HEK293 (cell line): ENCODE measurements around the gene SLC19A1.

Source experiments
- CTCF ChIA-PET: fragments of 350-600 bp; formaldehyde crosslinking; extraction: SDS; loops from one replicate; lab custom pipeline; 2021; ENCODE audit warnings: antibody characterized with exemption; lab: Yijun Ruan, JAX
- POLR2A ChIA-PET: fragments of 300-600 bp; formaldehyde crosslinking; extraction: SDS; loops from one replicate; lab custom pipeline; 2020; ENCODE audit warnings: antibody characterized with exemption, inconsistent platforms; lab: Yijun Ruan, JAX
- H3K27ac ChIP-seq: fragments of 200-500 bp; sonication (Bioruptor generic); 2 replicates; pipeline ENCODE4 v1.5.1; 2014; ENCODE audit warnings: low read depth, low read length, control low read depth, inconsistent platforms; ENCODE audit errors: extremely low read depth
- H3K36me3 ChIP-seq, 2 experiments: fragments of 200-500 bp in 1 of 2; sonication (Bioruptor generic) in 1 of 2; 1 replicate in 1 of 2; 2 replicates in 1 of 2; pipeline ENCODE4 v1.5.1; 2014 to 2017; ENCODE audit warnings: inconsistent platforms in 2 of 2, low read length in 2 of 2; ENCODE audit not compliant: control insufficient read depth in 2 of 2, insufficient read depth in 1 of 2
- H3K4me1 ChIP-seq: fragments of 200-500 bp; sonication (Bioruptor generic); 2 replicates; pipeline ENCODE4 v1.5.1; 2014; ENCODE audit warnings: mild to moderate bottlenecking, low read length, inconsistent platforms; ENCODE audit not compliant: control insufficient read depth, insufficient read depth
- H3K4me3 ChIP-seq: 2 replicates; pipeline ENCODE4 v1.5.1; 2011; ENCODE audit warnings: low read depth, mild to moderate bottlenecking, control low read depth, low read length, moderate library complexity
- H3K9me3 ChIP-seq: fragments of 200-500 bp; sonication (Bioruptor generic); 2 replicates; pipeline ENCODE4 v1.5.1; 2014; ENCODE audit warnings: low read depth, low read length, inconsistent platforms; ENCODE audit not compliant: control insufficient read depth, insufficient read depth
- AEBP2 ChIP-seq: fragments of 450-650 bp; formaldehyde crosslinking; IDR thresholded peaks from 2 replicates; pipeline ENCODE4 v1.5.1; 2016; ENCODE audit warnings: missing biosample characterization, missing genetic modification characterization, borderline replicate concordance
- HOXA7 ChIP-seq: sonication (generic); formaldehyde crosslinking; IDR thresholded peaks from 2 replicates; pipeline ENCODE4 v1.8.1; 2022; ENCODE audit warnings: missing genetic modification reagents, borderline replicate concordance
- MEIS1 ChIP-seq: sonication (generic); formaldehyde crosslinking; IDR thresholded peaks from 2 replicates; pipeline ENCODE4 v1.8.1; 2022; ENCODE audit warnings: missing genetic modification reagents, mild to moderate bottlenecking, borderline replicate concordance
- PATZ1 ChIP-seq: fragments of 450-650 bp; formaldehyde crosslinking; IDR thresholded peaks from 2 replicates; pipeline ENCODE4 v1.5.1; 2016; ENCODE audit warnings: missing biosample characterization, missing genetic modification characterization
- PRDM1 ChIP-seq: fragments of 450-650 bp; formaldehyde crosslinking; IDR thresholded peaks from 2 replicates; pipeline ENCODE4; 2016; ENCODE audit warnings: missing biosample characterization, missing genetic modification characterization
- SCRT2 ChIP-seq: fragments of 450-650 bp; formaldehyde crosslinking; IDR thresholded peaks from 2 replicates; pipeline ENCODE4 v1.5.1; 2016; ENCODE audit warnings: missing biosample characterization, missing genetic modification characterization
- ZBTB6 ChIP-seq: fragments of 450-650 bp; formaldehyde crosslinking; IDR thresholded peaks from 2 replicates; pipeline ENCODE4 v1.5.1; 2017; ENCODE audit warnings: missing biosample characterization, missing genetic modification characterization
- ZIC2 ChIP-seq: fragments of 450-650 bp; formaldehyde crosslinking; IDR thresholded peaks from 2 replicates; pipeline ENCODE4 v1.5.1; 2016; ENCODE audit warnings: missing biosample characterization, missing genetic modification characterization
- ZNF16 ChIP-seq: fragments of 450-650 bp; formaldehyde crosslinking; IDR thresholded peaks from 2 replicates; pipeline ENCODE4 v1.5.1; 2016; ENCODE audit warnings: low read depth, missing biosample characterization, missing genetic modification characterization
- ZNF169 ChIP-seq: fragments of 450-650 bp; formaldehyde crosslinking; IDR thresholded peaks from 2 replicates; pipeline ENCODE4 v1.5.1; 2016; ENCODE audit warnings: missing biosample characterization, missing genetic modification characterization
- ZNF174 ChIP-seq: fragments of 450-650 bp; formaldehyde crosslinking; IDR thresholded peaks from 2 replicates; pipeline ENCODE4 v1.5.0; 2017; ENCODE audit warnings: missing biosample characterization, mild to moderate bottlenecking, missing genetic modification characterization
- ZNF488 ChIP-seq: fragments of 450-650 bp; formaldehyde crosslinking; IDR thresholded peaks from 2 replicates; pipeline ENCODE4 v1.5.1; 2016; ENCODE audit warnings: missing biosample characterization, missing genetic modification characterization
- ZNF514 ChIP-seq: fragments of 450-650 bp; formaldehyde crosslinking; IDR thresholded peaks from 2 replicates; pipeline ENCODE4 v1.5.1; 2016; ENCODE audit warnings: missing biosample characterization, missing genetic modification characterization
- ZNF621 ChIP-seq: fragments of 450-650 bp; formaldehyde crosslinking; IDR thresholded peaks from 2 replicates; pipeline ENCODE4 v1.5.1; 2017; ENCODE audit warnings: missing biosample characterization, missing genetic modification characterization
- ZNF768 ChIP-seq: fragments of 450-650 bp; formaldehyde crosslinking; IDR thresholded peaks from 2 replicates; pipeline ENCODE4 v1.5.1; 2018; ENCODE audit warnings: missing biosample characterization, mild to moderate bottlenecking, missing genetic modification characterization
- ZNF791 ChIP-seq: fragments of 450-650 bp; formaldehyde crosslinking; IDR thresholded peaks from 2 replicates; pipeline ENCODE4 v1.5.1; 2016; ENCODE audit warnings: missing biosample characterization, missing genetic modification characterization
- ZNF792 ChIP-seq: fragments of 450-650 bp; formaldehyde crosslinking; IDR thresholded peaks from 2 replicates; pipeline ENCODE4 v1.5.1; 2016; ENCODE audit warnings: missing biosample characterization, missing genetic modification characterization

Gene SLC19A1

GRCh38 chr21:45461369-45461750 lies 80.9 kb downstream of the SLC19A1 start:
- no peaks in the 10 kb centered on the region; the same call in 1 of the 2 replicates for H3K9me3 ChIP-seq
- H3K4me3 ChIP-seq = no peak overlapping the region
- CTCF ChIA-PET = interaction anchor here (0.6 to 1.4 kb wide), 4 partner anchors 17 to 324 kb away, joined by 3 to 4 read pairs (median 4); no protein-coding TSS in a partner anchor
- no peaks in the 10 kb centered on the region for H3K4me1 ChIP-seq
- no peak overlapping the region for H3K27ac ChIP-seq
- POLR2A ChIA-PET = no interaction called here
- peaks cover 0 to 7% of the 10 kb centered on the region in 2 experiments; a peak in 2 of 3 replicates for H3K36me3 ChIP-seq
- TF ChIP-seq ZNF174 (tag by site-specific recombination) = no peak
- TF ChIP-seq MEIS1 = no peak
- no peak for TF ChIP-seq ZBTB6 (tag by site-specific recombination)
- TF ChIP-seq HOXA7 (CRISPR knock-in tag) = no peak
- TF ChIP-seq ZNF792 = no peak
- TF ChIP-seq ZNF768 (tag by site-specific recombination) = no peak
- no peak for TF ChIP-seq SCRT2 (tag by site-specific recombination)
- TF ChIP-seq, all 188 proteins: peak for 0

GRCh38 chr21:45460611-45461368 lies 81.5 kb downstream of the SLC19A1 start:
- Histone ChIP-seq H3K9me3 (no peaks in the 10 kb centered on the region; the same call in 1 of the 2 replicates), H3K27ac (no peak overlapping the region), H3K36me3 (peaks cover 0 to 10% of the 10 kb centered on the region in 2 experiments; a peak in 2 of 3 replicates), H3K4me3 (no peak overlapping the region)
- CTCF ChIA-PET = interaction anchor here (0.6 to 1.4 kb wide), 3 partner anchors 18 to 181 kb away, joined by 3 to 8 read pairs (median 4); no protein-coding TSS in a partner anchor
- no peak for TF ChIP-seq ZNF169 (tag by site-specific recombination)
- no peak for TF ChIP-seq ZNF514 (tag by site-specific recombination)
- TF ChIP-seq ZNF16 (tag by site-specific recombination) = no peak
- TF ChIP-seq ZNF621 (tag by site-specific recombination) = no peak
- TF ChIP-seq PATZ1 (tag by site-specific recombination) = no peak
- no peak for TF ChIP-seq AEBP2 (tag by site-specific recombination)
- no peak for TF ChIP-seq ZNF791 (tag by site-specific recombination)
- no peak for TF ChIP-seq ZIC2
- no peak for TF ChIP-seq ZNF488
- no peak for TF ChIP-seq PRDM1 (tag by site-specific recombination)
- TF ChIP-seq, all 188 proteins: peak for 0
- H3K4me1 ChIP-seq = no peaks in the 10 kb centered on the region
- POLR2A ChIA-PET = no interaction called here
